Liver (tissue), 9 donors: ENCODE measurements around the gene TRAPPC10. TPM values are rescaled to one million over a fixed set of nuclear protein-coding genes. Genes with fewer than 3 reads are reported as not detected.

Experiments
- DNase-seq: peaks from one replicate; pipeline ENCODE4 v3.0.0-alpha.2; 2017; ENCODE audit warnings: low spot score
- H3K27ac ChIP-seq, 2 donors: one replicate each; pipeline ENCODE4 v1.7.0; 2013; ENCODE audit warnings: inconsistent platforms in 2 of 2, low read length in 2 of 2, control low read depth in 1 of 2, low read depth in 1 of 2, mild to moderate bottlenecking in 1 of 2
- H3K27me3 ChIP-seq, 4 donors: one replicate each; pipeline versions ENCODE4 v1.6.1 to v1.7.0; 2013; ENCODE audit warnings: low read length in 3 of 4, inconsistent platforms in 1 of 4, mild to moderate bottlenecking in 1 of 4, moderate library complexity in 1 of 4; ENCODE audit not compliant: control insufficient read depth in 4 of 4, insufficient read depth in 4 of 4
- H3K36me3 ChIP-seq, 4 donors: one replicate each; pipeline versions ENCODE4 v1.6.1 to v1.7.0; 2013; ENCODE audit warnings: low read length in 3 of 4, mild to moderate bottlenecking in 3 of 4, low read depth in 1 of 4, moderate library complexity in 1 of 4; ENCODE audit not compliant: control insufficient read depth in 4 of 4, insufficient read depth in 3 of 4
- H3K4me1 ChIP-seq, 4 donors: one replicate each; pipeline versions ENCODE4 v1.6.1 to v1.7.0; 2013; ENCODE audit warnings: low read length in 3 of 4, mild to moderate bottlenecking in 3 of 4, moderate library complexity in 1 of 4; ENCODE audit not compliant: control insufficient read depth in 4 of 4, insufficient read depth in 4 of 4
- H3K4me3 ChIP-seq, 3 donors: one replicate each; pipeline versions ENCODE4 v1.6.1 to v1.7.0; 2013; ENCODE audit warnings: low read length in 3 of 3, control low read depth in 1 of 3, low read depth in 1 of 3, mild to moderate bottlenecking in 1 of 3
- H3K9ac ChIP-seq, 2 donors: one replicate each; pipeline ENCODE4 v1.7.0; 2013; ENCODE audit warnings: low read length in 2 of 2, mild to moderate bottlenecking in 2 of 2, moderate library complexity in 2 of 2, control low read depth in 1 of 2, low read depth in 1 of 2
- H3K9me3 ChIP-seq, 4 donors: one replicate each; pipeline versions ENCODE4 v1.6.1 to v1.7.0; 2013; ENCODE audit warnings: low read length in 3 of 4; ENCODE audit not compliant: control insufficient read depth in 4 of 4
- EGR1 ChIP-seq, 2 donors: IDR thresholded peaks; 2 replicates each; pipeline ENCODE4 v1.6.1; 2016 to 2018; ENCODE audit warnings: antibody characterized with exemption in 2 of 2, low read depth in 2 of 2
- FOXA1 ChIP-seq: IDR thresholded peaks from 2 replicates; pipeline ENCODE4 v1.6.1; 2016; ENCODE audit warnings: antibody characterized with exemption
- FOXA2 ChIP-seq: IDR thresholded peaks from 2 replicates; pipeline ENCODE4 v1.6.1; 2016; ENCODE audit warnings: antibody characterized with exemption
- GABPA ChIP-seq, 2 donors: IDR thresholded peaks in 1 of 2; conservative IDR thresholded peaks in 1 of 2; 2 replicates each; pipeline ENCODE4 v1.6.1; 2016; ENCODE audit warnings: antibody characterized with exemption in 2 of 2, mild to moderate bottlenecking in 1 of 2, moderate library complexity in 1 of 2
- HNF4A ChIP-seq, 2 donors: conservative IDR thresholded peaks; 2 replicates each; pipeline ENCODE4 v1.6.1; 2016; ENCODE audit warnings: antibody characterized with exemption in 2 of 2, mild to moderate bottlenecking in 2 of 2
- HNF4G ChIP-seq: IDR thresholded peaks from 2 replicates; pipeline ENCODE4 v1.6.1; 2016; ENCODE audit warnings: antibody characterized with exemption
- JUND ChIP-seq, 2 donors: IDR thresholded peaks; 2 replicates each; pipeline ENCODE4 v1.6.1; 2016; ENCODE audit warnings: antibody characterized with exemption in 2 of 2
- NR2F2 ChIP-seq: IDR thresholded peaks from 2 replicates; pipeline ENCODE4 v1.6.1; 2016; ENCODE audit warnings: antibody characterized with exemption
- RAD21 ChIP-seq, 2 donors: IDR thresholded peaks; 2 replicates each; pipeline ENCODE4 v1.6.1; 2016; ENCODE audit warnings: antibody characterized with exemption in 2 of 2, mild to moderate bottlenecking in 2 of 2
- RXRA ChIP-seq, 2 donors: IDR thresholded peaks; 2 replicates each; pipeline ENCODE4 v1.6.1; 2017 to 2018; ENCODE audit warnings: antibody characterized with exemption in 2 of 2, mild to moderate bottlenecking in 1 of 2
- SP1 ChIP-seq: IDR thresholded peaks from 2 replicates; pipeline ENCODE4 v1.6.1; 2018; ENCODE audit warnings: antibody characterized with exemption, mild to moderate bottlenecking
- YY1 ChIP-seq: IDR thresholded peaks from 2 replicates; pipeline ENCODE4 v1.6.1; 2016; ENCODE audit warnings: antibody characterized with exemption, mild to moderate bottlenecking
- WGBS: extraction: QIAGEN DNeasy Blood & Tissue Kit; methylation state at CpG from one replicate; pipeline ENCODE4 v1.1.7; 2013; 5-methylcytosine and 5-hydroxymethylcytosine counted together
- polyA plus RNA-seq, 2 donors: library from polyadenylated mRNA; stranded (reverse) in 1 of 2; unstranded in 1 of 2; fragments of 200-250 nt in 1 of 2; fragments of >200 nt in 1 of 2; fragmentation: Nextera tagmentation in 1 of 2; extraction: Ambion mirVana in 1 of 2; gene quantifications; one replicate each; pipeline versions ENCODE4 v1.2.1 to v1.2.3, GENCODE V29; 2013 to 2015
- total RNA-seq, 2 donors: library from RNA; depleted of rRNA; stranded (reverse); fragments of >200 nt; gene quantifications; one replicate each; pipeline ENCODE4 v1.2.3, GENCODE V29; 2014
- TF ChIP-seq, protein P1 (sequence below): IDR thresholded peaks from 2 replicates; pipeline ENCODE4 v1.6.1; 2016; ENCODE audit warnings: antibody characterized with exemption
- TF ChIP-seq, protein P2 (sequence below): IDR thresholded peaks from 2 replicates; pipeline ENCODE4 v1.6.1; 2016; ENCODE audit warnings: antibody characterized with exemption
- TF ChIP-seq, protein P3 (sequence below): fragments of 150-350 bp; IDR thresholded peaks from 2 replicates; pipeline ENCODE4 v1.5.1; 2017; ENCODE audit warnings: improper control_type of control experiment, low read depth, low read length; ENCODE audit not compliant: missing input control
- TF ChIP-seq, protein P4 (sequence below): IDR thresholded peaks from 2 replicates; pipeline ENCODE4 v1.6.1; 2016; ENCODE audit warnings: antibody characterized with exemption, mild to moderate bottlenecking
- TF ChIP-seq, protein P5 (sequence below): IDR thresholded peaks from 2 replicates; pipeline ENCODE4 v1.6.1; 2016; ENCODE audit warnings: antibody characterized with exemption
- donor health status: healthy.
- donor health status: healthy.
- donor health status: healthy.
- donor health status: healthy.
- donor health status: healthy.

The TRAPPC10 gene
- total and polyA plus RNA-seq, 4 donors, result 4.9 to 24.9 (median 11.9) TPM

DNA sequence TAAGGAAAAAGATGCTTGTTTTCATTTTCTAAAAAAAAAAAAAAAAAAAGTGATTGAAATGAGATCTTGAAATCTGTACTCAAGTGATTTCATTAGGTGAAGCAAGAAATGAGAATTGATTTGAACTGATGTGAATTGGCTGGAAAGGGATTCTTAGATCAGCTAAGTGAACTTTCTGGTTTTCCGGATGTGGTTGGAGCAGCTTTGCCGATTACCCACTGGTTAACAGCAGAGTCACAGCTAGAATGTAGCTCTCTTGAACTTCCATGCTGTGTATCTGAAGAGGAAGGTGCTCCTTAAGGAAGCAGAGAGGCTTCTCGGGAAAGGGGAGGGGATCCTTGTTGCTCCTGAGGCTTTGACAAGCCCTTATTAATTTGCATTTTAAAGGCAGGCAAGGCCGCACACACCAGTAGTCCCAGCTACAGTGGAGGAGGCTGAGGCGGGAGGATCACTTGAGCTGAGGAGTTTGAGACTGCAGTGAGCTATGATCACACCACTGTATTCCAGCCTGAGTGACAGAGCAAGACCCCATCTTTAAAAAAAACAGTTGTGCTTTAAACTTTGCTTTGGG, 66.4 kb downstream of the TRAPPC10 start:
- Histone ChIP-seq H3K9me3 (no peaks in the 10 kb centered on the region), H3K9ac (no peak overlapping the region), H3K36me3 (peaks cover 23 to 58% (median 43%) of the 10 kb centered on the region in 4 donors), H3K4me1 (no peaks in the 10 kb centered on the region), H3K27ac (no peak overlapping the region), H3K4me3 (no peak overlapping the region), H3K27me3 (no peaks in the 10 kb centered on the region)
- TF ChIP-seq, protein P1, sequence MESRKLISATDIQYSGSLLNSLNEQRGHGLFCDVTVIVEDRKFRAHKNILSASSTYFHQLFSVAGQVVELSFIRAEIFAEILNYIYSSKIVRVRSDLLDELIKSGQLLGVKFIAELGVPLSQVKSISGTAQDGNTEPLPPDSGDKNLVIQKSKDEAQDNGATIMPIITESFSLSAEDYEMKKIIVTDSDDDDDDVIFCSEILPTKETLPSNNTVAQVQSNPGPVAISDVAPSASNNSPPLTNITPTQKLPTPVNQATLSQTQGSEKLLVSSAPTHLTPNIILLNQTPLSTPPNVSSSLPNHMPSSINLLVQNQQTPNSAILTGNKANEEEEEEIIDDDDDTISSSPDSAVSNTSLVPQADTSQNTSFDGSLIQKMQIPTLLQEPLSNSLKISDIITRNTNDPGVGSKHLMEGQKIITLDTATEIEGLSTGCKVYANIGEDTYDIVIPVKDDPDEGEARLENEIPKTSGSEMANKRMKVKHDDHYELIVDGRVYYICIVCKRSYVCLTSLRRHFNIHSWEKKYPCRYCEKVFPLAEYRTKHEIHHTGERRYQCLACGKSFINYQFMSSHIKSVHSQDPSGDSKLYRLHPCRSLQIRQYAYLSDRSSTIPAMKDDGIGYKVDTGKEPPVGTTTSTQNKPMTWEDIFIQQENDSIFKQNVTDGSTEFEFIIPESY, result no peak
- TF ChIP-seq, protein P2, sequence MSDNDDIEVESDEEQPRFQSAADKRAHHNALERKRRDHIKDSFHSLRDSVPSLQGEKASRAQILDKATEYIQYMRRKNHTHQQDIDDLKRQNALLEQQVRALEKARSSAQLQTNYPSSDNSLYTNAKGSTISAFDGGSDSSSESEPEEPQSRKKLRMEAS, result no peak
- no peak for TF ChIP-seq RXRA (IDR thresholded peaks at IDR 0.05)
- TF ChIP-seq, protein P3, sequence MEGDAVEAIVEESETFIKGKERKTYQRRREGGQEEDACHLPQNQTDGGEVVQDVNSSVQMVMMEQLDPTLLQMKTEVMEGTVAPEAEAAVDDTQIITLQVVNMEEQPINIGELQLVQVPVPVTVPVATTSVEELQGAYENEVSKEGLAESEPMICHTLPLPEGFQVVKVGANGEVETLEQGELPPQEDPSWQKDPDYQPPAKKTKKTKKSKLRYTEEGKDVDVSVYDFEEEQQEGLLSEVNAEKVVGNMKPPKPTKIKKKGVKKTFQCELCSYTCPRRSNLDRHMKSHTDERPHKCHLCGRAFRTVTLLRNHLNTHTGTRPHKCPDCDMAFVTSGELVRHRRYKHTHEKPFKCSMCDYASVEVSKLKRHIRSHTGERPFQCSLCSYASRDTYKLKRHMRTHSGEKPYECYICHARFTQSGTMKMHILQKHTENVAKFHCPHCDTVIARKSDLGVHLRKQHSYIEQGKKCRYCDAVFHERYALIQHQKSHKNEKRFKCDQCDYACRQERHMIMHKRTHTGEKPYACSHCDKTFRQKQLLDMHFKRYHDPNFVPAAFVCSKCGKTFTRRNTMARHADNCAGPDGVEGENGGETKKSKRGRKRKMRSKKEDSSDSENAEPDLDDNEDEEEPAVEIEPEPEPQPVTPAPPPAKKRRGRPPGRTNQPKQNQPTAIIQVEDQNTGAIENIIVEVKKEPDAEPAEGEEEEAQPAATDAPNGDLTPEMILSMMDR, result no peak
- no peak for TF ChIP-seq NR2F2
- no peak for TF ChIP-seq GABPA (IDR thresholded peaks at IDR 0.05 in 1 of 2, conservative IDR thresholded peaks at IDR 0.05 in 1 of 2)
- TF ChIP-seq FOXA2, result no peak
- TF ChIP-seq, protein P4, sequence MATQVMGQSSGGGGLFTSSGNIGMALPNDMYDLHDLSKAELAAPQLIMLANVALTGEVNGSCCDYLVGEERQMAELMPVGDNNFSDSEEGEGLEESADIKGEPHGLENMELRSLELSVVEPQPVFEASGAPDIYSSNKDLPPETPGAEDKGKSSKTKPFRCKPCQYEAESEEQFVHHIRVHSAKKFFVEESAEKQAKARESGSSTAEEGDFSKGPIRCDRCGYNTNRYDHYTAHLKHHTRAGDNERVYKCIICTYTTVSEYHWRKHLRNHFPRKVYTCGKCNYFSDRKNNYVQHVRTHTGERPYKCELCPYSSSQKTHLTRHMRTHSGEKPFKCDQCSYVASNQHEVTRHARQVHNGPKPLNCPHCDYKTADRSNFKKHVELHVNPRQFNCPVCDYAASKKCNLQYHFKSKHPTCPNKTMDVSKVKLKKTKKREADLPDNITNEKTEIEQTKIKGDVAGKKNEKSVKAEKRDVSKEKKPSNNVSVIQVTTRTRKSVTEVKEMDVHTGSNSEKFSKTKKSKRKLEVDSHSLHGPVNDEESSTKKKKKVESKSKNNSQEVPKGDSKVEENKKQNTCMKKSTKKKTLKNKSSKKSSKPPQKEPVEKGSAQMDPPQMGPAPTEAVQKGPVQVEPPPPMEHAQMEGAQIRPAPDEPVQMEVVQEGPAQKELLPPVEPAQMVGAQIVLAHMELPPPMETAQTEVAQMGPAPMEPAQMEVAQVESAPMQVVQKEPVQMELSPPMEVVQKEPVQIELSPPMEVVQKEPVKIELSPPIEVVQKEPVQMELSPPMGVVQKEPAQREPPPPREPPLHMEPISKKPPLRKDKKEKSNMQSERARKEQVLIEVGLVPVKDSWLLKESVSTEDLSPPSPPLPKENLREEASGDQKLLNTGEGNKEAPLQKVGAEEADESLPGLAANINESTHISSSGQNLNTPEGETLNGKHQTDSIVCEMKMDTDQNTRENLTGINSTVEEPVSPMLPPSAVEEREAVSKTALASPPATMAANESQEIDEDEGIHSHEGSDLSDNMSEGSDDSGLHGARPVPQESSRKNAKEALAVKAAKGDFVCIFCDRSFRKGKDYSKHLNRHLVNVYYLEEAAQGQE, result no peak
- no peak for TF ChIP-seq SP1
- TF ChIP-seq JUND (IDR thresholded peaks at IDR 0.05), result no peak
- TF ChIP-seq FOXA1, result no peak
- no peak for TF ChIP-seq HNF4A (conservative IDR thresholded peaks at IDR 0.05)
- no peak for TF ChIP-seq HNF4G
- TF ChIP-seq RAD21 (IDR thresholded peaks at IDR 0.05), result no peak
- TF ChIP-seq YY1, result no peak
- TF ChIP-seq, protein P5, sequence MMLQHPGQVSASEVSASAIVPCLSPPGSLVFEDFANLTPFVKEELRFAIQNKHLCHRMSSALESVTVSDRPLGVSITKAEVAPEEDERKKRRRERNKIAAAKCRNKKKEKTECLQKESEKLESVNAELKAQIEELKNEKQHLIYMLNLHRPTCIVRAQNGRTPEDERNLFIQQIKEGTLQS, result no peak
- 95% methylated on average over 5 of the region's 5 CpGs for WGBS
- DNase-seq, result no peak

DNA sequence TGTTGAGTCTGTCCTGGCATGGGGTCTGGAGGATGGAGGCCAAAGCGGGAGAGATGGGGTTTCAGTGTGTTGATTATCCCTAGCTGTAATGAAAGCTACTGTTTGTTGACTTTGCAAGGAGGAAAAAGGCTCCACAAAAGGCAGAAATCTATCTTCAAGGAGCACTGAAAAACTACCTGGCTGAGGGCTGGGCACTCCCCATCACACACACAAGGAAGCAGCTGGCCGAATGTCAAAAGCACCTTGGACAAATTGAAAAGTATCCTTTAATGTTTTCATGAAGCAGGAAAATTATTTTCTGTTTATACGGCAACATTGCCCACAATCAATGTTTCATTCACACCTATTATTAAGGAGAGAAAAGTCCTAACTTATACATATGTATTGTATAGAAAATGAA, 67.3 kb downstream of the TRAPPC10 start:
- Histone ChIP-seq H3K27ac (no peak overlapping the region), H3K4me1 (no peaks in the 10 kb centered on the region), H3K9me3 (no peaks in the 10 kb centered on the region), H3K36me3 (peaks cover 23 to 57% (median 43%) of the 10 kb centered on the region in 4 donors), H3K27me3 (no peaks in the 10 kb centered on the region), H3K4me3 (no peak overlapping the region), H3K9ac (no peak overlapping the region)
- WGBS, result 93% methylated on average over 3 of the region's 3 CpGs
- DNase-seq, result no peak
- TF ChIP-seq EGR1 (IDR thresholded peaks at IDR 0.05; ENCODE audit: low read depth in 2 of 2) (no peak), GABPA (IDR thresholded peaks at IDR 0.05 in 1 of 2, conservative IDR thresholded peaks at IDR 0.05 in 1 of 2) (no peak), RAD21 (IDR thresholded peaks at IDR 0.05) (no peak), RXRA (IDR thresholded peaks at IDR 0.05) (no peak), HNF4A (conservative IDR thresholded peaks at IDR 0.05) (no peak)
- TF ChIP-seq, protein P4, result no peak
- TF ChIP-seq, protein P1, result no peak
- TF ChIP-seq, protein P2, result no peak
